ENCODE data around the gene ONECUT3. TPM values are rescaled to one million over a fixed set of nuclear protein-coding genes. Genes with fewer than 3 reads are reported as not detected.

ONECUT3 gene
- total and polyA plus RNA-seq, 9 of the 15 experiments (the other 6 are each of a cell fraction or from before 2014, with no cell fraction given): not detected

DNA sequence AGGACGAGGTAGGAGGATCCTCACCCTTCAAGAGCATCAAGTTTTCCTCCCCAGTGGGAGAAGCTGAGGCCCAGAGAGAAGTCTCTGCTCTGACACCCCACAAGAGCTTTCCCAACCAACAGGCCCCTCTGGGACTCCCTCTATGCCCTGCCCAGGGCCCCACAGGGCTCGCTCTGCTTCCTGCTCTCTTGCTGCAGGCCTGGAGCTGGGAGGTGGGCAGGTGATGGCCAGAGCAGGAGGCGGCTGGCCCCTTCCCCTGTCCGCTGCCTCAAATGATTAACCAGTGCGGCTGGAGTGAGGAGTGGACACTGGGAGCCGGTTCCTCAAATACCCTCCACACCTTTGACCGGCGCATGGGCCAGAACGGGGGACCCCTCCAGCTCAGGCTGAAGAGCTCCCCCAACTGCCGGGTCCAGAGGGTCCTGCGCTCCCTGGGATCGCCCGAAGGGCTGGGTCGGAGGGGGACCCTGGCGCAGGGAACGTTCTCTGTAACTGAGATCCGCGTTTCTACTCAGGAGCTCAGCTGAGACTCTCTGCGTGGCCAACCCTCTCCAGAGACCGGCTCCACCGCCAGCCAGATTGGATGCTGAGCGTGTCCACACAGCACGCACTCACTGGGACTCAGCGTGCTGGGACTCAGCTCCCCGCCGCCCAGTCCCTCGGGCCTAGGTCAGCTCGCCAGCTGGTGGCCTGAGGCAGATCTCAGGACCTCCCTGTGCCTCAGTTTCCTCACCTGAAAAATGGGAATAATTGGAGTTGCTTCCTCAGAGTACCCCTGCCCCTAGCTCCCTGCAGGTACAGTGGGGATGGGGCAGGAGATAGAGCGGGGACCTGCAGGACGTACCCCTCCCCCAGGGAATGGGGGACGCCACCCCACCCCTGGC is 6.7 kb upstream of the ONECUT3 start:
- no peaks in the 10 kb centered on the region for H3K36me3 ChIP-seq (ENCODE audit: control insufficient read depth, insufficient read depth, low read length)
- DNase-seq (ENCODE audit: extremely low read depth in 1 of 4, low spot score in 3 of 4) (peak in 1 of 4 experiments; percentile 54), FAIRE-seq (peak; percentile 65), ATAC-seq (peak; percentile 24)
- no peaks in the 10 kb centered on the region for H3K27me3 ChIP-seq (ENCODE audit: control insufficient read depth in 2 of 2, insufficient read depth in 2 of 2, low read length in 2 of 2)
- H4K20me1 ChIP-seq (replicated peaks; ENCODE audit: control insufficient read depth, insufficient read depth, low read length): no peaks in the 10 kb centered on the region
- CTCF ChIA-PET (ENCODE audit: low intra/inter-chr PET ratio): no interaction called here
- peak overlapping the region; percentile 49; the same call in 1 of the 2 replicates for H2AFZ ChIP-seq (ENCODE audit: low read depth, low read length)
- H3K4me3 ChIP-seq: no peak overlapping the region
- in situ Hi-C loops (cut with MboI) (no loop called here), intact Hi-C loops (cut with micrococcal nuclease) (no loop called here)
- H3K9me1 ChIP-seq (ENCODE audit: control insufficient read depth, insufficient read depth, low read length): no peaks in the 10 kb centered on the region
- peak overlapping the region; percentile 68 for H3K4me2 ChIP-seq (ENCODE audit: insufficient read depth, low read length)
- peak overlapping the region; percentile 90 for H3K27ac ChIP-seq (ENCODE audit: extremely low read depth, low read depth, low read length)
- H3K9me3 ChIP-seq (replicated peaks; ENCODE audit: control insufficient read depth, insufficient read depth, low read depth, low read length): no peaks in the 10 kb centered on the region
- WGBS (ENCODE audit: insufficient coverage, low coverage, missing lambda C conversion rate): 42% methylated on average over 28 of the region's 31 CpGs
- peaks cover 24 to 73% of the 10 kb centered on the region in 2 experiments for H3K4me1 ChIP-seq (replicated peaks in 1 of 2; ENCODE audit: control insufficient read depth in 2 of 2, insufficient read depth in 2 of 2, low read length in 2 of 2)
- POLR2A ChIA-PET: interaction anchor here (0.6 to 1.2 kb wide), 5 partner anchors 12 to 109 kb away, joined by 3 to 6 read pairs (median 3); no protein-coding TSS in a partner anchor
- no peaks in the 10 kb centered on the region for H3K79me2 ChIP-seq (ENCODE audit: control insufficient read depth, insufficient read depth, low read length)
- no TSS peak for BruUV-seq (replicated peaks)
- H3K9ac ChIP-seq (ENCODE audit: insufficient read depth in 1 of 2, low read depth in 2 of 2, low read length in 2 of 2): peak overlapping the region in 1 of 2 experiments; percentile 77; a peak in 3 of 4 replicates
- TF ChIP-seq NR2C1 (IDR thresholded peaks at IDR 0.05): no peak
- no peak for TF ChIP-seq NR2C1 (tag; IDR thresholded peaks at IDR 0.05)
- no peak for TF ChIP-seq MEF2A (IDR thresholded peaks at IDR 0.05; ENCODE audit: control insufficient read depth, low read depth, low read length)
- no peak for TF ChIP-seq ZKSCAN8 (CRISPR knock-in tag; IDR thresholded peaks at IDR 0.05)
- TF ChIP-seq MYBL2 (IDR thresholded peaks at IDR 0.05; ENCODE audit: low read depth): no peak
- TF ChIP-seq MYBL2 (CRISPR knock-in tag; IDR thresholded peaks at IDR 0.05; ENCODE audit: borderline replicate concordance): no peak
- TF ChIP-seq ADNP (tag; IDR thresholded peaks at IDR 0.05): peak; percentile 67; the same call in 1 of the 2 replicates
- TF ChIP-seq, protein P1, sequence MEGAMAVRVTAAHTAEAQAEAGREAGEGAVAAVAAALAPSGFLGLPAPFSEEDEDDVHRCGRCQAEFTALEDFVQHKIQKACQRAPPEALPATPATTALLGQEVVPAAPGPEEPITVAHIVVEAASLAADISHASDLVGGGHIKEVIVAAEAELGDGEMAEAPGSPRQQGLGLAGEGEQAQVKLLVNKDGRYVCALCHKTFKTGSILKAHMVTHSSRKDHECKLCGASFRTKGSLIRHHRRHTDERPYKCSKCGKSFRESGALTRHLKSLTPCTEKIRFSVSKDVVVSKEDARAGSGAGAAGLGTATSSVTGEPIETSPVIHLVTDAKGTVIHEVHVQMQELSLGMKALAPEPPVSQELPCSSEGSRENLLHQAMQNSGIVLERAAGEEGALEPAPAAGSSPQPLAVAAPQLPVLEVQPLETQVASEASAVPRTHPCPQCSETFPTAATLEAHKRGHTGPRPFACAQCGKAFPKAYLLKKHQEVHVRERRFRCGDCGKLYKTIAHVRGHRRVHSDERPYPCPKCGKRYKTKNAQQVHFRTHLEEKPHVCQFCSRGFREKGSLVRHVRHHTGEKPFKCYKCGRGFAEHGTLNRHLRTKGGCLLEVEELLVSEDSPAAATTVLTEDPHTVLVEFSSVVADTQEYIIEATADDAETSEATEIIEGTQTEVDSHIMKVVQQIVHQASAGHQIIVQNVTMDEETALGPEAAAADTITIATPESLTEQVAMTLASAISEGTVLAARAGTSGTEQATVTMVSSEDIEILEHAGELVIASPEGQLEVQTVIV (CRISPR knock-in tag; IDR thresholded peaks at IDR 0.05; ENCODE audit: borderline replicate concordance): no peak
- peak; percentile 26 for TF ChIP-seq RBM25 (IDR thresholded peaks at IDR 0.05; ENCODE audit: low read depth, low read length, severe bottlenecking)
- TF ChIP-seq DPF2 (IDR thresholded peaks at IDR 0.05): no peak
- TF ChIP-seq ZNF263 (CRISPR knock-in tag; IDR thresholded peaks at IDR 0.05; ENCODE audit: borderline replicate concordance): peak; percentile 100
- no peak for TF ChIP-seq ELF1 (tag; IDR thresholded peaks at IDR 0.05)
- TF ChIP-seq, protein P2, sequence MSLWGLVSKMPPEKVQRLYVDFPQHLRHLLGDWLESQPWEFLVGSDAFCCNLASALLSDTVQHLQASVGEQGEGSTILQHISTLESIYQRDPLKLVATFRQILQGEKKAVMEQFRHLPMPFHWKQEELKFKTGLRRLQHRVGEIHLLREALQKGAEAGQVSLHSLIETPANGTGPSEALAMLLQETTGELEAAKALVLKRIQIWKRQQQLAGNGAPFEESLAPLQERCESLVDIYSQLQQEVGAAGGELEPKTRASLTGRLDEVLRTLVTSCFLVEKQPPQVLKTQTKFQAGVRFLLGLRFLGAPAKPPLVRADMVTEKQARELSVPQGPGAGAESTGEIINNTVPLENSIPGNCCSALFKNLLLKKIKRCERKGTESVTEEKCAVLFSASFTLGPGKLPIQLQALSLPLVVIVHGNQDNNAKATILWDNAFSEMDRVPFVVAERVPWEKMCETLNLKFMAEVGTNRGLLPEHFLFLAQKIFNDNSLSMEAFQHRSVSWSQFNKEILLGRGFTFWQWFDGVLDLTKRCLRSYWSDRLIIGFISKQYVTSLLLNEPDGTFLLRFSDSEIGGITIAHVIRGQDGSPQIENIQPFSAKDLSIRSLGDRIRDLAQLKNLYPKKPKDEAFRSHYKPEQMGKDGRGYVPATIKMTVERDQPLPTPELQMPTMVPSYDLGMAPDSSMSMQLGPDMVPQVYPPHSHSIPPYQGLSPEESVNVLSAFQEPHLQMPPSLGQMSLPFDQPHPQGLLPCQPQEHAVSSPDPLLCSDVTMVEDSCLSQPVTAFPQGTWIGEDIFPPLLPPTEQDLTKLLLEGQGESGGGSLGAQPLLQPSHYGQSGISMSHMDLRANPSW (CRISPR knock-in tag; IDR thresholded peaks at IDR 0.05): no peak
- TF ChIP-seq, protein P3, sequence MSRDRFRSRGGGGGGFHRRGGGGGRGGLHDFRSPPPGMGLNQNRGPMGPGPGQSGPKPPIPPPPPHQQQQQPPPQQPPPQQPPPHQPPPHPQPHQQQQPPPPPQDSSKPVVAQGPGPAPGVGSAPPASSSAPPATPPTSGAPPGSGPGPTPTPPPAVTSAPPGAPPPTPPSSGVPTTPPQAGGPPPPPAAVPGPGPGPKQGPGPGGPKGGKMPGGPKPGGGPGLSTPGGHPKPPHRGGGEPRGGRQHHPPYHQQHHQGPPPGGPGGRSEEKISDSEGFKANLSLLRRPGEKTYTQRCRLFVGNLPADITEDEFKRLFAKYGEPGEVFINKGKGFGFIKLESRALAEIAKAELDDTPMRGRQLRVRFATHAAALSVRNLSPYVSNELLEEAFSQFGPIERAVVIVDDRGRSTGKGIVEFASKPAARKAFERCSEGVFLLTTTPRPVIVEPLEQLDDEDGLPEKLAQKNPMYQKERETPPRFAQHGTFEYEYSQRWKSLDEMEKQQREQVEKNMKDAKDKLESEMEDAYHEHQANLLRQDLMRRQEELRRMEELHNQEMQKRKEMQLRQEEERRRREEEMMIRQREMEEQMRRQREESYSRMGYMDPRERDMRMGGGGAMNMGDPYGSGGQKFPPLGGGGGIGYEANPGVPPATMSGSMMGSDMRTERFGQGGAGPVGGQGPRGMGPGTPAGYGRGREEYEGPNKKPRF (IDR thresholded peaks at IDR 0.05; ENCODE audit: low read depth, low read length): no peak
